Sigmoid colon (tissue), 7 donors: ENCODE data around the gene EXOC6B. TPM values are rescaled to one million over a fixed set of nuclear protein-coding genes. Genes with fewer than 3 reads are reported as not detected.

Experiments
- DNase-seq: peaks from one replicate; pipeline ENCODE4 v3.0.0-alpha.2; 2019
- H3K27ac ChIP-seq, 4 donors: fragments of 200-600 bp; sonication (generic); one replicate each; pipeline ENCODE4 v1.5.1; 2016 to 2019; ENCODE audit warnings: mild to moderate bottlenecking in 1 of 4
- H3K27me3 ChIP-seq, 3 donors: fragments of 200-600 bp; sonication (generic); one replicate each; pipeline ENCODE4 v1.5.1; 2019; ENCODE audit warnings: mild to moderate bottlenecking in 1 of 3
- H3K36me3 ChIP-seq, 4 donors: fragments of 200-600 bp; sonication (generic); one replicate each; pipeline ENCODE4 v1.5.1; 2016 to 2019
- H3K4me1 ChIP-seq, 4 donors: fragments of 200-600 bp; sonication (generic); one replicate each; pipeline ENCODE4 v1.5.1; 2017 to 2019
- H3K4me3 ChIP-seq, 4 donors: fragments of 200-600 bp; sonication (generic); one replicate each; pipeline ENCODE4 v1.5.1; 2017 to 2019; ENCODE audit warnings: mild to moderate bottlenecking in 2 of 4, moderate library complexity in 1 of 4
- H3K9me3 ChIP-seq, 4 donors: fragments of 200-600 bp in 3 of 4; sonication (generic) in 3 of 4; one replicate each; pipeline versions ENCODE4 v1.5.1 to v1.6.1; 2013 to 2019
- CTCF ChIP-seq, 4 experiments: fragments of 450-650 bp in 3 of 4; fragments of 200-600 bp in 1 of 4; IDR thresholded peaks; one replicate each; pipeline ENCODE4 v1.5.1; 2016 to 2019; ENCODE audit warnings: antibody characterized with exemption in 4 of 4, mild to moderate bottlenecking in 3 of 4, moderate library complexity in 2 of 4
- EP300 ChIP-seq, 4 donors: sonication (generic); formaldehyde crosslinking; IDR thresholded peaks; one replicate each; pipeline ENCODE4 v1.6.1; 2017; ENCODE audit warnings: antibody characterized with exemption in 4 of 4
- POLR2A ChIP-seq, 2 donors: fragments of 450-650 bp; IDR thresholded peaks; one replicate each; pipeline ENCODE4 v1.6.1; 2016; ENCODE audit warnings: antibody characterized with exemption in 2 of 2, mild to moderate bottlenecking in 2 of 2, moderate library complexity in 2 of 2
- POLR2AphosphoS5 ChIP-seq, 4 donors: sonication (generic); formaldehyde crosslinking; IDR thresholded peaks; one replicate each; pipeline ENCODE4 v1.6.1; 2017; ENCODE audit warnings: antibody characterized with exemption in 4 of 4
- WGBS, 2 donors: extraction: QIAGEN DNeasy Blood & Tissue Kit; methylation state at CpG; one replicate each; pipeline ENCODE4 v1.1.7; 2013; 5-methylcytosine and 5-hydroxymethylcytosine counted together
- intact Hi-C: fragments of 100-400 bp; cut with DNase I; formaldehyde crosslinking; loops from one replicate; pipeline ENCODE4 v1.15.1; 2023
- polyA plus RNA-seq, 3 donors: library from polyadenylated mRNA; stranded (reverse); fragments of 200-250 nt; gene quantifications; one replicate each; pipeline ENCODE4 v1.2.3, GENCODE V29; 2013
- total RNA-seq, 4 donors: library from RNA; depleted of rRNA; stranded (reverse); fragments of >200 nt; gene quantifications; one replicate each; pipeline ENCODE4 v1.1.0, GENCODE V29; 2016
- donor health status: healthy with polysubstance abuse.
- donor health status: Bipolar disorder and iron deficiency.
- donor health status: healthy.

EXOC6B gene
- total and polyA plus RNA-seq, 7 donors = 5.0 to 46.1 (median 25.3) TPM

GRCh38 chr2:72834596-72834995 lies 8.8 kb upstream of the EXOC6B start:
- H3K4me1 ChIP-seq = no peaks in the 10 kb centered on the region
- WGBS, 2 donors = 71 to 78% methylated on average over 1 of the region's 1 CpG
- DNase-seq = no peak
- intact Hi-C loops = no loop called here
- H3K4me3 ChIP-seq = no peak overlapping the region
- H3K9me3 ChIP-seq = no peaks in the 10 kb centered on the region
- TF ChIP-seq CTCF (IDR thresholded peaks at IDR 0.05) (no peak), POLR2A (IDR thresholded peaks at IDR 0.05) (no peak), POLR2AphosphoS5 (IDR thresholded peaks at IDR 0.05) (no peak), EP300 (IDR thresholded peaks at IDR 0.05) (no peak)
- H3K27me3 ChIP-seq = no peaks in the 10 kb centered on the region
- no peaks in the 10 kb centered on the region for H3K36me3 ChIP-seq
- no peak overlapping the region for H3K27ac ChIP-seq

- H3K27me3 ChIP-seq = no peaks in the 10 kb centered on the region
- no peak for DNase-seq
- no peaks in the 10 kb centered on the region for H3K36me3 ChIP-seq
- no peaks in the 10 kb centered on the region for H3K4me1 ChIP-seq
- H3K4me3 ChIP-seq = no peak overlapping the region
- intact Hi-C loops = no loop called here
- H3K27ac ChIP-seq = no peak overlapping the region
- no peaks in the 10 kb centered on the region for H3K9me3 ChIP-seq
- TF ChIP-seq POLR2A (IDR thresholded peaks at IDR 0.05) (no peak), CTCF (IDR thresholded peaks at IDR 0.05) (no peak), POLR2AphosphoS5 (IDR thresholded peaks at IDR 0.05) (no peak), EP300 (IDR thresholded peaks at IDR 0.05) (no peak)
- 62 to 74% methylated on average over 5 of the region's 5 CpGs for WGBS, 2 donors
Observed at GRCh38 chr2:72833084-72833714, 7.4 kb upstream of the EXOC6B start.

- H3K9me3 ChIP-seq = no peaks in the 10 kb centered on the region
- H3K4me3 ChIP-seq = no peak overlapping the region
- no peaks in the 10 kb centered on the region for H3K36me3 ChIP-seq
- TF ChIP-seq EP300 (IDR thresholded peaks at IDR 0.05) = no peak
- TF ChIP-seq POLR2AphosphoS5 (IDR thresholded peaks at IDR 0.05) = no peak
- no peak for TF ChIP-seq CTCF (IDR thresholded peaks at IDR 0.05)
- no peak for TF ChIP-seq POLR2A (IDR thresholded peaks at IDR 0.05)
- no peak overlapping the region for H3K27ac ChIP-seq
- no peaks in the 10 kb centered on the region for H3K27me3 ChIP-seq
- intact Hi-C loops = no loop called here
- no peak for DNase-seq
- peaks cover 0 to 4% (median 0%) of the 10 kb centered on the region in 4 donors for H3K4me1 ChIP-seq
- 79 to 88% methylated on average over 3 of the region's 3 CpGs for WGBS, 2 donors
Observed at GRCh38 chr2:72830273-72830672, 4.4 kb upstream of the EXOC6B start.

GRCh38 chr2:72828840-72829507 lies 3.1 kb upstream of the EXOC6B start:
- H3K27ac ChIP-seq = no peak overlapping the region
- H3K36me3 ChIP-seq = no peaks in the 10 kb centered on the region
- no peak for TF ChIP-seq POLR2A (IDR thresholded peaks at IDR 0.05)
- no peak for TF ChIP-seq EP300 (IDR thresholded peaks at IDR 0.05)
- TF ChIP-seq CTCF (IDR thresholded peaks at IDR 0.05) = no peak
- TF ChIP-seq POLR2AphosphoS5 (IDR thresholded peaks at IDR 0.05) = no peak
- intact Hi-C loops = no loop called here
- no peaks in the 10 kb centered on the region for H3K27me3 ChIP-seq
- peaks cover 0 to 17% (median 9%) of the 10 kb centered on the region in 4 donors for H3K4me1 ChIP-seq
- 60 to 84% methylated on average over 6 of the region's 6 CpGs for WGBS, 2 donors
- no peak for DNase-seq
- H3K9me3 ChIP-seq = no peaks in the 10 kb centered on the region
- no peak overlapping the region for H3K4me3 ChIP-seq
